Measurements from ENCODE around the gene TATDN2. TPM values are rescaled to one million over a fixed set of nuclear protein-coding genes. Genes with fewer than 3 reads are reported as not detected.
A peak's percentile ranks its signal among the peaks of the same experiment; 100 is the strongest.

The TATDN2 gene
- total and polyA plus RNA-seq, 9 of the 15 experiments (the other 6 are each of a cell fraction or from before 2014, with no cell fraction given), result 5.2 to 44.7 (median 25.8) TPM

DNA sequence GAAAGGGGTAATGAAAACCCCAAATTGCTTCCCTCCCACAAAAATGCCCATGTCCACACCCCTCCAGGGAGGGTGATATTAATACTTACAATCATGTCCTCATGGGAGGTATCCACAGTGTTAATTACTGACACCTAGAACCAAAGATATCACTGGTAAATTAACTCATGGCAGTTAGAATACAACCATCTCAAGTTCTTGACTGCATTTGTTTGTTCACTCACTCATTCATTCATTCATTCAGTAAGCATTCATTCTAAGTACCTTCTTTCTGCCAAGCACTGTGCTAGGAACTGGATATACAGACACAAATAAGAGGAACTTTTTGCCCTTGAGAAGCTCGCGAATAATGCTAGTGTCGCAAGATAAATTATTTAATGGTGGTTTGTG lies 69.7 kb downstream of the TATDN2 start:
- BruUV-seq (replicated peaks), result no TSS peak
- TF ChIP-seq ZNF24 (IDR thresholded peaks at IDR 0.05) (peak; percentile 86), ZNF232 (CRISPR knock-in tag; IDR thresholded peaks at IDR 0.05) (no peak)
- no peaks in the 10 kb centered on the region for H3K27me3 ChIP-seq (ENCODE audit: control insufficient read depth in 2 of 2, insufficient read depth in 2 of 2, low read length in 2 of 2)
- peaks cover 25% of the 10 kb centered on the region for H4K20me1 ChIP-seq (replicated peaks; ENCODE audit: control insufficient read depth, insufficient read depth, low read length)
- H3K27ac ChIP-seq (ENCODE audit: extremely low read depth, low read depth, low read length), result no peak overlapping the region
- H3K79me2 ChIP-seq (ENCODE audit: control insufficient read depth, insufficient read depth, low read length), result peaks cover 41% of the 10 kb centered on the region
- FAIRE-seq (no peak), DNase-seq (ENCODE audit: extremely low read depth in 1 of 4, low spot score in 3 of 4) (no peak), ATAC-seq (no peak)
- no peak overlapping the region for H2AFZ ChIP-seq (ENCODE audit: low read depth, low read length)
- in situ Hi-C loops (cut with MboI), result loop anchor here (25.0 kb wide), 1 partner anchor 806 kb away; no protein-coding TSS in a partner anchor
- peaks cover 9% of the 10 kb centered on the region for H3K9me1 ChIP-seq (ENCODE audit: control insufficient read depth, insufficient read depth, low read length)
- no peak overlapping the region; a peak in 1 of 4 replicates for H3K9ac ChIP-seq (ENCODE audit: insufficient read depth in 1 of 2, low read depth in 2 of 2, low read length in 2 of 2)
- intact Hi-C loops (cut with micrococcal nuclease), result no loop called here
- no peak overlapping the region for H3K4me2 ChIP-seq (ENCODE audit: insufficient read depth, low read length)
- H3K36me3 ChIP-seq (ENCODE audit: control insufficient read depth, insufficient read depth, low read length), result peaks cover 68% of the 10 kb centered on the region
- WGBS (ENCODE audit: insufficient coverage, low coverage, missing lambda C conversion rate), result 100% methylated on average over 3 of the region's 3 CpGs
- POLR2A ChIA-PET, result interaction anchor here (0.6 to 4.0 kb wide), 3 partner anchors 13 to 385 kb away, joined by 3 to 39 read pairs (median 3); partner anchors contain the start of gene CRELD1
- CTCF ChIA-PET (ENCODE audit: low intra/inter-chr PET ratio), result no interaction called here
- H3K4me3 ChIP-seq, result no peak overlapping the region
- H3K4me1 ChIP-seq (replicated peaks in 1 of 2; ENCODE audit: control insufficient read depth in 2 of 2, insufficient read depth in 2 of 2, low read length in 2 of 2), result peaks cover 5% of the 10 kb centered on the region in 2 experiments; a peak in 3 of 5 replicates
- no peaks in the 10 kb centered on the region for H3K9me3 ChIP-seq (replicated peaks; ENCODE audit: control insufficient read depth, insufficient read depth, low read depth, low read length)

DNA sequence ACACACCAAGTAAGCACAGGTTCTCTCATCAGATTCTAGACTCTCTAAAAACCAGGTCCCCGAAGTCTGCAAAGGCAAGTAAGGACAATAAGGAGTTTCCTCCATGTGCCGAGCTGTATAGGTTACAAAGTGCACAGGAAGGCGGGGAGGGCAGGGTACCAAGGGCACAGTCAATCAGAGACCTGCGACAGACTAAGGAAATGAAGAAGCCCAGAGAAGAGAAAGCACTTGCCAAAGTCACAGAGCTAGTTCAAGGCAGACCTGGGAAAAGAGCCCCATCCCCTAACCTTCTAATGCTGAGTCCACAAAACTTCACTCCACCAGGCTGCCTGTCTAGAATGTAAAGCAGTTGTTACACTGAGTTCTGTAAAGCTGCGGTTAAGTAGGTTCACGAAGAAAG lies 71.0 kb downstream of the TATDN2 start:
- 91% methylated on average over 6 of the region's 6 CpGs for WGBS (ENCODE audit: insufficient coverage, low coverage, missing lambda C conversion rate)
- 0 out of 2 replicates have a peak, but pooled peaks have one; percentile 39 for TF ChIP-seq E2F1 (CRISPR knock-in tag; IDR thresholded peaks at IDR 0.05)
- TF ChIP-seq USF2 (CRISPR knock-in tag; IDR thresholded peaks at IDR 0.05), result no peak
- TF ChIP-seq ZNF316 (IDR thresholded peaks at IDR 0.05), result peak; percentile 31
- no peak overlapping the region for H3K27ac ChIP-seq (ENCODE audit: extremely low read depth, low read depth, low read length)
- no peak for FAIRE-seq
- H3K27me3 ChIP-seq (ENCODE audit: control insufficient read depth in 2 of 2, insufficient read depth in 2 of 2, low read length in 2 of 2), result peaks cover 4 to 6% of the 10 kb centered on the region in 2 experiments; a peak in 3 of 5 replicates
- no peak overlapping the region for H2AFZ ChIP-seq (ENCODE audit: low read depth, low read length)
- H4K20me1 ChIP-seq (replicated peaks; ENCODE audit: control insufficient read depth, insufficient read depth, low read length), result peaks cover 25% of the 10 kb centered on the region
- peaks cover 41% of the 10 kb centered on the region for H3K79me2 ChIP-seq (ENCODE audit: control insufficient read depth, insufficient read depth, low read length)
- H3K9me1 ChIP-seq (ENCODE audit: control insufficient read depth, insufficient read depth, low read length), result peaks cover 9% of the 10 kb centered on the region
- peak overlapping the region; percentile 61 for H3K4me2 ChIP-seq (ENCODE audit: insufficient read depth, low read length)
- no peaks in the 10 kb centered on the region for H3K9me3 ChIP-seq (replicated peaks; ENCODE audit: control insufficient read depth, insufficient read depth, low read depth, low read length)
- peaks cover 5% of the 10 kb centered on the region in 2 experiments; a peak in 3 of 5 replicates for H3K4me1 ChIP-seq (replicated peaks in 1 of 2; ENCODE audit: control insufficient read depth in 2 of 2, insufficient read depth in 2 of 2, low read length in 2 of 2)
- no peak for ATAC-seq
- ChIA-PET POLR2A (interaction anchor here (0.6 to 4.0 kb wide), 7 partner anchors 15 to 564 kb away, joined by 3 to 39 read pairs (median 3); partner anchors contain the start of genes CRELD1 and GHRL), CTCF (ENCODE audit: low intra/inter-chr PET ratio) (no interaction called here)
- in situ Hi-C loops (cut with MboI) (loop anchor here (25.0 kb wide), 1 partner anchor 807 kb away; no protein-coding TSS in a partner anchor), intact Hi-C loops (cut with micrococcal nuclease) (no loop called here)
- H3K36me3 ChIP-seq (ENCODE audit: control insufficient read depth, insufficient read depth, low read length), result peaks cover 56% of the 10 kb centered on the region
- DNase-seq (ENCODE audit: extremely low read depth in 1 of 4, low spot score in 3 of 4), result no peak
- peak overlapping the region; percentile 8 to 23; a peak in 2 of 4 replicates for H3K9ac ChIP-seq (ENCODE audit: insufficient read depth in 1 of 2, low read depth in 2 of 2, low read length in 2 of 2)
- BruUV-seq (replicated peaks), result TSS peak; percentile 35
- H3K4me3 ChIP-seq, result peak overlapping the region; percentile 93; the same call in 1 of the 2 replicates

Data from K562 (cell line).